ENCODE results near the gene MAN1A1. TPM values are rescaled to one million over a fixed set of nuclear protein-coding genes. Genes with fewer than 3 reads are reported as not detected.

Gene MAN1A1
- total RNA-seq, 4 donors from 2014 or later: 71.7 to 170 (median 128) TPM

GRCh38 chr6:119273272-119274196 is 76.0 kb downstream of the MAN1A1 start:
- H3K4me3 ChIP-seq (replicated peaks in 1 of 3): no peak overlapping the region
- TF ChIP-seq POLR2A (IDR thresholded peaks at IDR 0.05) (no peak), CTCF (IDR thresholded peaks at IDR 0.05) (no peak)
- no peak for DNase-seq
- no peaks in the 10 kb centered on the region for H3K36me3 ChIP-seq
- no peaks in the 10 kb centered on the region for H3K9me3 ChIP-seq
- no peaks in the 10 kb centered on the region for H3K27me3 ChIP-seq
- intact Hi-C loops (cut with DNase I): no loop called here
- WGBS, 2 donors: 94 to 97% methylated on average over 1 of the region's 1 CpG
- H3K27ac ChIP-seq: no peak overlapping the region
- H3K4me1 ChIP-seq: no peaks in the 10 kb centered on the region

- Histone ChIP-seq H3K27ac (no peak overlapping the region), H3K4me1 (no peaks in the 10 kb centered on the region), H3K4me3 (replicated peaks in 1 of 3) (no peak overlapping the region), H3K27me3 (no peaks in the 10 kb centered on the region), H3K36me3 (no peaks in the 10 kb centered on the region), H3K9me3 (no peaks in the 10 kb centered on the region)
- DNase-seq: no peak
- intact Hi-C loops (cut with DNase I): no loop called here
- 97% methylated on average over 3 of the region's 3 CpGs for WGBS, 2 donors
- TF ChIP-seq CTCF (IDR thresholded peaks at IDR 0.05) (no peak), POLR2A (IDR thresholded peaks at IDR 0.05) (no peak)
Observed at GRCh38 chr6:119270545-119270944, 79.0 kb downstream of the MAN1A1 start.

- TF ChIP-seq CTCF (IDR thresholded peaks at IDR 0.05) (no peak), POLR2A (IDR thresholded peaks at IDR 0.05) (no peak)
Observed at GRCh38 chr6:119269266-119270103, 80.1 kb downstream of the MAN1A1 start.

GRCh38 chr6:119267126-119267905 is 82.2 kb downstream of the MAN1A1 start:
- WGBS, 2 donors: 89 to 91% methylated on average over 1 of the region's 1 CpG
- no peaks in the 10 kb centered on the region for H3K36me3 ChIP-seq
- H3K4me3 ChIP-seq (replicated peaks in 1 of 3): no peak overlapping the region
- no peak for DNase-seq
- H3K4me1 ChIP-seq: no peaks in the 10 kb centered on the region
- H3K27me3 ChIP-seq: no peaks in the 10 kb centered on the region
- TF ChIP-seq CTCF (IDR thresholded peaks at IDR 0.05) (no peak), POLR2A (IDR thresholded peaks at IDR 0.05) (no peak)
- H3K27ac ChIP-seq: no peak overlapping the region
- intact Hi-C loops (cut with DNase I): no loop called here
- no peaks in the 10 kb centered on the region for H3K9me3 ChIP-seq

More at GRCh38 chr6:119269266-119270103, 80.1 kb downstream of the MAN1A1 start:
- Histone ChIP-seq H3K9me3 (no peaks in the 10 kb centered on the region), H3K4me1 (no peaks in the 10 kb centered on the region), H3K27ac (no peak overlapping the region), H3K36me3 (no peaks in the 10 kb centered on the region), H3K4me3 (replicated peaks in 1 of 3) (no peak overlapping the region), H3K27me3 (no peaks in the 10 kb centered on the region)
- 90 to 92% methylated on average over 8 of the region's 8 CpGs for WGBS, 2 donors
- no peak for DNase-seq
- intact Hi-C loops (cut with DNase I): no loop called here

Data from thyroid gland (tissue), 4 donors.